Astrocyte (in vitro differentiated cells and primary cell): ENCODE results near the gene LATS2. TPM values are rescaled to one million over a fixed set of nuclear protein-coding genes. Genes with fewer than 3 reads are reported as not detected.

Experiments
- DNase-seq: peaks from one replicate; pipeline ENCODE4 v3.0.0-alpha.2; 2010; ENCODE audit warnings: low read depth
- FAIRE-seq: peaks from 2 replicates; lab custom pipeline; 2011; peaks lifted over from hg19 to GRCh38; lab: Jason Lieb, UNC
- H2AFZ ChIP-seq: 2 replicates; pipeline ENCODE4 v1.6.0; 2012; ENCODE audit warnings: low read depth, low read length, inconsistent platforms
- H3K27ac ChIP-seq: 2 replicates; pipeline ENCODE4 v1.5.1; 2011; ENCODE audit warnings: low read depth, low read length, inconsistent platforms
- H3K27me3 ChIP-seq: 2 replicates; pipeline ENCODE4 v1.6.0; 2011; ENCODE audit warnings: low read length, inconsistent platforms; ENCODE audit not compliant: insufficient read depth
- H3K36me3 ChIP-seq: 2 replicates; pipeline ENCODE4 v1.5.1; 2011; ENCODE audit warnings: low read length, inconsistent platforms; ENCODE audit not compliant: insufficient read depth
- H3K4me1 ChIP-seq: 2 replicates; pipeline ENCODE4 v1.5.1; 2011; ENCODE audit warnings: low read length, inconsistent platforms; ENCODE audit not compliant: insufficient read depth
- H3K4me2 ChIP-seq: 2 replicates; pipeline ENCODE4 v1.6.0; 2012; ENCODE audit warnings: low read length, inconsistent platforms
- H3K4me3 ChIP-seq: 2 replicates; pipeline ENCODE4 v1.5.1; 2011; ENCODE audit warnings: low read depth, mild to moderate bottlenecking, low read length, inconsistent platforms; ENCODE audit not compliant: insufficient read depth
- H3K79me2 ChIP-seq: 2 replicates; pipeline ENCODE4 v1.6.0; 2012; ENCODE audit warnings: mild to moderate bottlenecking, low read length, inconsistent platforms; ENCODE audit not compliant: insufficient read depth
- H3K9ac ChIP-seq: 2 replicates; pipeline ENCODE4 v1.6.0; 2012; ENCODE audit warnings: mild to moderate bottlenecking, low read length, inconsistent platforms
- H3K9me3 ChIP-seq: 2 replicates; pipeline ENCODE4 v1.5.1; 2012; ENCODE audit warnings: low read depth, mild to moderate bottlenecking, low read length, inconsistent platforms; ENCODE audit not compliant: insufficient read depth
- H4K20me1 ChIP-seq: 2 replicates; pipeline ENCODE4 v1.6.0; 2012; ENCODE audit warnings: low read length, inconsistent platforms; ENCODE audit not compliant: insufficient read depth
- H3K27ac Mint-ChIP-seq: one replicate; pipeline ENCODE4 v1.8.0; 2021; ENCODE audit warnings: mild to moderate bottlenecking, mixed read lengths; ENCODE audit not compliant: unreplicated experiment
- H3K27me3 Mint-ChIP-seq: one replicate; pipeline ENCODE4 v1.8.0; 2021; ENCODE audit warnings: low read depth, mixed read lengths; ENCODE audit not compliant: unreplicated experiment
- H3K36me3 Mint-ChIP-seq: one replicate; pipeline ENCODE4 v1.8.0; 2021; ENCODE audit warnings: low read depth, mixed read lengths; ENCODE audit not compliant: unreplicated experiment
- H3K4me1 Mint-ChIP-seq: one replicate; pipeline ENCODE4 v1.8.0; 2021; ENCODE audit warnings: low read depth, mixed read lengths; ENCODE audit not compliant: unreplicated experiment
- H3K4me3 Mint-ChIP-seq: one replicate; pipeline ENCODE4 v1.8.0; 2021; ENCODE audit warnings: mild to moderate bottlenecking, moderate library complexity, mixed read lengths; ENCODE audit not compliant: unreplicated experiment
- H3K9me3 Mint-ChIP-seq: one replicate; pipeline ENCODE4 v1.8.0; 2021; ENCODE audit warnings: mild to moderate bottlenecking, mixed read lengths; ENCODE audit not compliant: unreplicated experiment
- EZH2 ChIP-seq: IDR thresholded peaks from 2 replicates; pipeline ENCODE4 v1.6.1; 2012; ENCODE audit warnings: mild to moderate bottlenecking, low read length, inconsistent platforms; ENCODE audit not compliant: insufficient read depth
- total RNA-seq: library from RNA; stranded (reverse); gene quantifications from 2 replicates; pipeline ENCODE4 v1.2.1, GENCODE V29; 2021
- TF ChIP-seq, protein P1 (sequence below): IDR thresholded peaks from 2 replicates; pipeline ENCODE4 v1.5.1; 2011; ENCODE audit warnings: low read depth, mild to moderate bottlenecking, inconsistent platforms, low read length, moderate library complexity; ENCODE audit not compliant: insufficient read depth

LATS2 gene
- total RNA-seq, 1 donor from 2014 or later: 46.7 TPM

GRCh38 chr13:21032656-21033055 lies 28.7 kb downstream of the LATS2 start:
- H3K27ac Mint-ChIP-seq: peak overlapping the region; percentile 85
- peaks cover 76% of the 10 kb centered on the region for H4K20me1 ChIP-seq
- no peak overlapping the region for H2AFZ ChIP-seq
- no peak overlapping the region for H3K27ac ChIP-seq
- peaks cover 94% of the 10 kb centered on the region for H3K79me2 ChIP-seq
- no peaks in the 10 kb centered on the region for H3K36me3 ChIP-seq
- H3K9ac ChIP-seq: peak overlapping the region; percentile 28
- TF ChIP-seq, protein P1, sequence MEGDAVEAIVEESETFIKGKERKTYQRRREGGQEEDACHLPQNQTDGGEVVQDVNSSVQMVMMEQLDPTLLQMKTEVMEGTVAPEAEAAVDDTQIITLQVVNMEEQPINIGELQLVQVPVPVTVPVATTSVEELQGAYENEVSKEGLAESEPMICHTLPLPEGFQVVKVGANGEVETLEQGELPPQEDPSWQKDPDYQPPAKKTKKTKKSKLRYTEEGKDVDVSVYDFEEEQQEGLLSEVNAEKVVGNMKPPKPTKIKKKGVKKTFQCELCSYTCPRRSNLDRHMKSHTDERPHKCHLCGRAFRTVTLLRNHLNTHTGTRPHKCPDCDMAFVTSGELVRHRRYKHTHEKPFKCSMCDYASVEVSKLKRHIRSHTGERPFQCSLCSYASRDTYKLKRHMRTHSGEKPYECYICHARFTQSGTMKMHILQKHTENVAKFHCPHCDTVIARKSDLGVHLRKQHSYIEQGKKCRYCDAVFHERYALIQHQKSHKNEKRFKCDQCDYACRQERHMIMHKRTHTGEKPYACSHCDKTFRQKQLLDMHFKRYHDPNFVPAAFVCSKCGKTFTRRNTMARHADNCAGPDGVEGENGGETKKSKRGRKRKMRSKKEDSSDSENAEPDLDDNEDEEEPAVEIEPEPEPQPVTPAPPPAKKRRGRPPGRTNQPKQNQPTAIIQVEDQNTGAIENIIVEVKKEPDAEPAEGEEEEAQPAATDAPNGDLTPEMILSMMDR: no peak
- no peak for TF ChIP-seq EZH2
- DNase-seq (no peak), FAIRE-seq (no peak)
- H3K27me3 Mint-ChIP-seq: no peaks in the 10 kb centered on the region
- H3K4me3 ChIP-seq: no peak overlapping the region
- H3K36me3 Mint-ChIP-seq: peaks cover 2% of the 10 kb centered on the region
- H3K27me3 ChIP-seq: no peaks in the 10 kb centered on the region
- peaks cover 26% of the 10 kb centered on the region for H3K4me1 ChIP-seq
- no peaks in the 10 kb centered on the region for H3K9me3 ChIP-seq
- no peaks in the 10 kb centered on the region for H3K9me3 Mint-ChIP-seq
- peaks cover 43% of the 10 kb centered on the region for H3K4me1 Mint-ChIP-seq
- H3K4me2 ChIP-seq: peak overlapping the region; percentile 59
- no peak overlapping the region for H3K4me3 Mint-ChIP-seq

DNA sequence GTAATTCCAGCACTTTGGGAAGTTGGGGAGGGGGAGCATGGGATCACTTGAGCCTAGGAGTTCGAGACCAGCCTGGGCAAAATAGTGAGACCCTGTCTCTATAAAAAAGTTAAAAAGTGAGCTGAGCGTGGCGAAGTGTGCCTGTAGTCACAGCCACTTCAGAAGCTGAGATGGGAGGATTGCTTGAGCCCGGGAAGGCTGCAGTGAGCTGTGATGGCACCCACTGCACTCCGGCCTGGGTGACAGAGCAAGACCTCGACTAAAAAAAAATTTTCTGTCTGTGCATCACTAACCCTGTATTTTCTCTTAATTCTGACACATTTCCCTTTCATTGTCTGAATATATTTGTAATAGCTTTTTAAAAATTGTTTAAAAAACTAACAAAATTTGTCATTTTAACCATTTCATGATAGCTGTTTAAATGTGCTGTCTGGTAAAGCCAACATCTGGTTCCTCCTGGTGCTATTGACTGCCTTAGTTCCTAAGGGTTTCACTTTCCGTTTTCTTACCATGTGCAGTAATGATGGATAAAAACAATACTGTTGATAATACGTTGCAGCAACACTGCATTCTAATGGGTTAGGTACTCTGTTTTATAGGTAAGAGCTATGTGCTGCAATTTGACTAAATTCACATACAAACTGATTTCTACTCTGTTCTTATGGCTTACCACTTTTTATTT lies 29.7 kb downstream of the LATS2 start:
- H3K36me3 Mint-ChIP-seq: peaks cover 2% of the 10 kb centered on the region
- no peak for DNase-seq
- Histone ChIP-seq H3K4me1 (peaks cover 26% of the 10 kb centered on the region), H2AFZ (no peak overlapping the region), H3K27me3 (no peaks in the 10 kb centered on the region), H3K4me3 (no peak overlapping the region), H3K4me2 (no peak overlapping the region), H3K27ac (no peak overlapping the region), H4K20me1 (peaks cover 72% of the 10 kb centered on the region), H3K9ac (no peak overlapping the region), H3K79me2 (peaks cover 94% of the 10 kb centered on the region), H3K9me3 (no peaks in the 10 kb centered on the region), H3K36me3 (no peaks in the 10 kb centered on the region)
- H3K4me3 Mint-ChIP-seq: no peak overlapping the region
- no peak for FAIRE-seq
- no peaks in the 10 kb centered on the region for H3K9me3 Mint-ChIP-seq
- no peaks in the 10 kb centered on the region for H3K27me3 Mint-ChIP-seq
- TF ChIP-seq, protein P1: no peak
- TF ChIP-seq EZH2: no peak
- H3K4me1 Mint-ChIP-seq: peaks cover 43% of the 10 kb centered on the region
- no peak overlapping the region for H3K27ac Mint-ChIP-seq

- DNase-seq (no peak), FAIRE-seq (no peak)
- H3K4me1 ChIP-seq: no peaks in the 10 kb centered on the region
- TF ChIP-seq EZH2: no peak
- TF ChIP-seq, protein P1: no peak
- Mint-ChIP-seq H3K36me3 (peaks cover 5% of the 10 kb centered on the region), H3K4me3 (no peak overlapping the region), H3K27me3 (no peaks in the 10 kb centered on the region), H3K27ac (peak overlapping the region; percentile 8), H3K9me3 (no peaks in the 10 kb centered on the region), H3K4me1 (peaks cover 7% of the 10 kb centered on the region)
- no peaks in the 10 kb centered on the region for H3K36me3 ChIP-seq
- H3K9me3 ChIP-seq: no peaks in the 10 kb centered on the region
- no peak overlapping the region for H3K27ac ChIP-seq
- no peak overlapping the region for H3K4me2 ChIP-seq
- H3K79me2 ChIP-seq: peaks cover 90% of the 10 kb centered on the region
- H3K4me3 ChIP-seq: no peak overlapping the region
- peaks cover 66% of the 10 kb centered on the region for H4K20me1 ChIP-seq
- H3K27me3 ChIP-seq: no peaks in the 10 kb centered on the region
- no peak overlapping the region for H2AFZ ChIP-seq
- H3K9ac ChIP-seq: no peak overlapping the region
These were observed 35.8 kb downstream of the LATS2 start for GRCh38 chr13:21025539-21025938.
